ENCODE measurements around the gene C11orf91.

Gene C11orf91

GRCh38 chr11:33654594-33654993, 46.0 kb downstream of the C11orf91 start:
- TF ChIP-seq EGR1 (IDR thresholded peaks at IDR 0.05), result no peak
- no peak for TF ChIP-seq USF1 (IDR thresholded peaks at IDR 0.05)
- TF ChIP-seq TCF12 (IDR thresholded peaks at IDR 0.05; ENCODE audit: low read depth), result no peak
- no peak for TF ChIP-seq EP300 (IDR thresholded peaks at IDR 0.05; ENCODE audit: borderline replicate concordance)
- TF ChIP-seq CEBPB (IDR thresholded peaks at IDR 0.05), result no peak
- TF ChIP-seq CREB1 (IDR thresholded peaks at IDR 0.05; ENCODE audit: low read depth), result no peak
- no peak for TF ChIP-seq RAD21 (IDR thresholded peaks at IDR 0.05; ENCODE audit: low read depth)
- TF ChIP-seq TAF1 (IDR thresholded peaks at IDR 0.05; ENCODE audit: low read depth), result no peak
- no peak for TF ChIP-seq NFIC (IDR thresholded peaks at IDR 0.05)
- TF ChIP-seq YY1 (IDR thresholded peaks at IDR 0.05; ENCODE audit: low read depth), result no peak
- TF ChIP-seq MAX (IDR thresholded peaks at IDR 0.05), result no peak
- no peak for TF ChIP-seq ZBTB7A (IDR thresholded peaks at IDR 0.05; ENCODE audit: low read depth)
- no peak for TF ChIP-seq FOXM1 (IDR thresholded peaks at IDR 0.05; ENCODE audit: borderline replicate concordance, low read depth)
- no peak for TF ChIP-seq REST (IDR thresholded peaks at IDR 0.05; ENCODE audit: low read depth)
- no peak for TF ChIP-seq TEAD4 (IDR thresholded peaks at IDR 0.05)

- TF ChIP-seq FOXM1 (IDR thresholded peaks at IDR 0.05; ENCODE audit: borderline replicate concordance, low read depth) (no peak), EP300 (IDR thresholded peaks at IDR 0.05; ENCODE audit: borderline replicate concordance) (no peak), TAF1 (IDR thresholded peaks at IDR 0.05; ENCODE audit: low read depth) (no peak), TEAD4 (IDR thresholded peaks at IDR 0.05) (no peak), RAD21 (IDR thresholded peaks at IDR 0.05; ENCODE audit: low read depth) (no peak), CREB1 (IDR thresholded peaks at IDR 0.05; ENCODE audit: low read depth) (no peak), EGR1 (IDR thresholded peaks at IDR 0.05) (no peak), REST (IDR thresholded peaks at IDR 0.05; ENCODE audit: low read depth) (no peak), NFIC (IDR thresholded peaks at IDR 0.05) (no peak), ZBTB7A (IDR thresholded peaks at IDR 0.05; ENCODE audit: low read depth) (no peak), CEBPB (IDR thresholded peaks at IDR 0.05) (no peak), YY1 (IDR thresholded peaks at IDR 0.05; ENCODE audit: low read depth) (no peak), USF1 (IDR thresholded peaks at IDR 0.05) (no peak)
Observed at GRCh38 chr11:33652930-33653329, 47.7 kb downstream of the C11orf91 start.

GRCh38 chr11:33652431-33652830, 48.2 kb downstream of the C11orf91 start:
- no peak for TF ChIP-seq EP300 (IDR thresholded peaks at IDR 0.05; ENCODE audit: borderline replicate concordance)
- TF ChIP-seq FOXM1 (IDR thresholded peaks at IDR 0.05; ENCODE audit: borderline replicate concordance, low read depth), result no peak
- no peak for TF ChIP-seq NFIC (IDR thresholded peaks at IDR 0.05)
- no peak for TF ChIP-seq CEBPB (IDR thresholded peaks at IDR 0.05)

GRCh38 chr11:33651990-33652389, 48.6 kb downstream of the C11orf91 start:
- TF ChIP-seq TCF12 (IDR thresholded peaks at IDR 0.05; ENCODE audit: low read depth), result no peak
- TF ChIP-seq TEAD4 (IDR thresholded peaks at IDR 0.05), result no peak
- no peak for TF ChIP-seq REST (IDR thresholded peaks at IDR 0.05; ENCODE audit: low read depth)
- TF ChIP-seq CREB1 (IDR thresholded peaks at IDR 0.05; ENCODE audit: low read depth), result no peak

- TF ChIP-seq CEBPB (IDR thresholded peaks at IDR 0.05) (no peak), NFIC (IDR thresholded peaks at IDR 0.05) (no peak), TCF12 (IDR thresholded peaks at IDR 0.05; ENCODE audit: low read depth) (no peak), TEAD4 (IDR thresholded peaks at IDR 0.05) (no peak), MAX (IDR thresholded peaks at IDR 0.05) (no peak), EP300 (IDR thresholded peaks at IDR 0.05; ENCODE audit: borderline replicate concordance) (no peak), REST (IDR thresholded peaks at IDR 0.05; ENCODE audit: low read depth) (no peak), YY1 (IDR thresholded peaks at IDR 0.05; ENCODE audit: low read depth) (no peak), USF1 (IDR thresholded peaks at IDR 0.05) (no peak), TAF1 (IDR thresholded peaks at IDR 0.05; ENCODE audit: low read depth) (no peak), RAD21 (IDR thresholded peaks at IDR 0.05; ENCODE audit: low read depth) (no peak), ZBTB7A (IDR thresholded peaks at IDR 0.05; ENCODE audit: low read depth) (no peak), CREB1 (IDR thresholded peaks at IDR 0.05; ENCODE audit: low read depth) (no peak)
Observed at GRCh38 chr11:33651555-33651954, 49.1 kb downstream of the C11orf91 start.

Measured in Ishikawa (cell line).